Sigmoid colon (tissue), 7 donors: Measurements from ENCODE around the gene DIP2C. TPM values are rescaled to one million over a fixed set of nuclear protein-coding genes. Genes with fewer than 3 reads are reported as not detected.

ENCODE experiments used
- DNase-seq: peaks from one replicate; pipeline ENCODE4 v3.0.0-alpha.2; 2019
- H3K27ac ChIP-seq, 4 donors: fragments of 200-600 bp; sonication (generic); one replicate each; pipeline ENCODE4 v1.5.1; 2016 to 2019; ENCODE audit warnings: mild to moderate bottlenecking in 1 of 4
- H3K27me3 ChIP-seq, 3 donors: fragments of 200-600 bp; sonication (generic); one replicate each; pipeline ENCODE4 v1.5.1; 2019; ENCODE audit warnings: mild to moderate bottlenecking in 1 of 3
- H3K36me3 ChIP-seq, 4 donors: fragments of 200-600 bp; sonication (generic); one replicate each; pipeline ENCODE4 v1.5.1; 2016 to 2019
- H3K4me1 ChIP-seq, 4 donors: fragments of 200-600 bp; sonication (generic); one replicate each; pipeline ENCODE4 v1.5.1; 2017 to 2019
- H3K4me3 ChIP-seq, 4 donors: fragments of 200-600 bp; sonication (generic); one replicate each; pipeline ENCODE4 v1.5.1; 2017 to 2019; ENCODE audit warnings: mild to moderate bottlenecking in 2 of 4, moderate library complexity in 1 of 4
- H3K9me3 ChIP-seq, 4 donors: fragments of 200-600 bp in 3 of 4; sonication (generic) in 3 of 4; one replicate each; pipeline versions ENCODE4 v1.5.1 to v1.6.1; 2013 to 2019
- CTCF ChIP-seq, 4 experiments: fragments of 450-650 bp in 3 of 4; fragments of 200-600 bp in 1 of 4; IDR thresholded peaks; one replicate each; pipeline ENCODE4 v1.5.1; 2016 to 2019; ENCODE audit warnings: antibody characterized with exemption in 4 of 4, mild to moderate bottlenecking in 3 of 4, moderate library complexity in 2 of 4
- EP300 ChIP-seq, 4 donors: sonication (generic); formaldehyde crosslinking; IDR thresholded peaks; one replicate each; pipeline ENCODE4 v1.6.1; 2017; ENCODE audit warnings: antibody characterized with exemption in 4 of 4
- POLR2A ChIP-seq, 2 donors: fragments of 450-650 bp; IDR thresholded peaks; one replicate each; pipeline ENCODE4 v1.6.1; 2016; ENCODE audit warnings: antibody characterized with exemption in 2 of 2, mild to moderate bottlenecking in 2 of 2, moderate library complexity in 2 of 2
- POLR2AphosphoS5 ChIP-seq, 4 donors: sonication (generic); formaldehyde crosslinking; IDR thresholded peaks; one replicate each; pipeline ENCODE4 v1.6.1; 2017; ENCODE audit warnings: antibody characterized with exemption in 4 of 4
- WGBS, 2 donors: extraction: QIAGEN DNeasy Blood & Tissue Kit; methylation state at CpG; one replicate each; pipeline ENCODE4 v1.1.7; 2013; 5-methylcytosine and 5-hydroxymethylcytosine counted together
- intact Hi-C: fragments of 100-400 bp; cut with DNase I; formaldehyde crosslinking; loops from one replicate; pipeline ENCODE4 v1.15.1; 2023
- polyA plus RNA-seq, 3 donors: library from polyadenylated mRNA; stranded (reverse); fragments of 200-250 nt; gene quantifications; one replicate each; pipeline ENCODE4 v1.2.3, GENCODE V29; 2013
- total RNA-seq, 4 donors: library from RNA; depleted of rRNA; stranded (reverse); fragments of >200 nt; gene quantifications; one replicate each; pipeline ENCODE4 v1.1.0, GENCODE V29; 2016
- donor health status: healthy with polysubstance abuse.
- donor health status: Bipolar disorder and iron deficiency.
- donor health status: healthy.

DIP2C gene
- total and polyA plus RNA-seq, 7 donors = 1.8 to 67.9 (median 42.1) TPM

- Histone ChIP-seq H3K27ac (peak overlapping the region in 2 of 4 donors; percentile 42 to 60), H3K27me3 (no peaks in the 10 kb centered on the region), H3K4me1 (peaks cover 0 to 31% (median 19%) of the 10 kb centered on the region in 4 donors), H3K36me3 (no peaks in the 10 kb centered on the region), H3K4me3 (no peak overlapping the region), H3K9me3 (peaks cover 0 to 4% (median 0%) of the 10 kb centered on the region in 4 donors)
- intact Hi-C loops = no loop called here
- TF ChIP-seq CTCF (IDR thresholded peaks at IDR 0.05) (no peak), POLR2AphosphoS5 (IDR thresholded peaks at IDR 0.05) (no peak), POLR2A (IDR thresholded peaks at IDR 0.05) (no peak), EP300 (IDR thresholded peaks at IDR 0.05) (no peak)
- 62 to 83% methylated on average over 16 of the region's 16 CpGs for WGBS, 2 donors
- DNase-seq = peak; percentile 54
Measured at GRCh38 chr10:642186-642890, 47.1 kb downstream of the DIP2C start.

- H3K27ac ChIP-seq = peak overlapping the region in 2 of 4 donors; percentile 4 to 42
- TF ChIP-seq EP300 (IDR thresholded peaks at IDR 0.05) (no peak), POLR2A (IDR thresholded peaks at IDR 0.05) (no peak)
- peaks cover 0 to 27% (median 15%) of the 10 kb centered on the region in 4 donors for H3K4me1 ChIP-seq
Measured at GRCh38 chr10:641149-642010, 48.1 kb downstream of the DIP2C start.

GRCh38 chr10:640673-641045 lies 48.8 kb downstream of the DIP2C start:
- 92 to 93% methylated on average over 27 of the region's 27 CpGs for WGBS, 2 donors
- Histone ChIP-seq H3K27me3 (no peaks in the 10 kb centered on the region), H3K36me3 (no peaks in the 10 kb centered on the region), H3K4me3 (no peak overlapping the region), H3K27ac (no peak overlapping the region), H3K9me3 (peaks cover 0 to 4% (median 0%) of the 10 kb centered on the region in 4 donors), H3K4me1 (peaks cover 0 to 31% (median 21%) of the 10 kb centered on the region in 4 donors)
- no peak for TF ChIP-seq CTCF (IDR thresholded peaks at IDR 0.05)
- TF ChIP-seq POLR2A (IDR thresholded peaks at IDR 0.05) = no peak
- TF ChIP-seq POLR2AphosphoS5 (IDR thresholded peaks at IDR 0.05) = no peak
- no peak for TF ChIP-seq EP300 (IDR thresholded peaks at IDR 0.05)
- peak; percentile 54 for DNase-seq
- intact Hi-C loops = no loop called here

More at GRCh38 chr10:641149-642010, 48.1 kb downstream of the DIP2C start:
- Histone ChIP-seq H3K4me3 (no peak overlapping the region), H3K27me3 (no peaks in the 10 kb centered on the region), H3K9me3 (peaks cover 0 to 4% (median 0%) of the 10 kb centered on the region in 4 donors), H3K36me3 (no peaks in the 10 kb centered on the region)
- DNase-seq = peak; percentile 43
- intact Hi-C loops = no loop called here
- 92% methylated on average over 21 of the region's 21 CpGs for WGBS, 2 donors

- H3K4me1 ChIP-seq = peaks cover 0 to 37% (median 27%) of the 10 kb centered on the region in 4 donors
- no peak overlapping the region for H3K4me3 ChIP-seq
- intact Hi-C loops = no loop called here
- peak overlapping the region in 2 of 4 donors; percentile 13 to 40 for H3K27ac ChIP-seq
- H3K9me3 ChIP-seq = peaks cover 0 to 3% (median 0%) of the 10 kb centered on the region in 4 donors
- DNase-seq = peak; percentile 66
- H3K27me3 ChIP-seq = no peaks in the 10 kb centered on the region
- WGBS, 2 donors = 96 to 97% methylated on average over 64 of the region's 64 CpGs
- TF ChIP-seq POLR2A (IDR thresholded peaks at IDR 0.05) (no peak), CTCF (IDR thresholded peaks at IDR 0.05) (no peak), POLR2AphosphoS5 (IDR thresholded peaks at IDR 0.05) (no peak), EP300 (IDR thresholded peaks at IDR 0.05) (no peak)
- H3K36me3 ChIP-seq = no peaks in the 10 kb centered on the region
Measured at GRCh38 chr10:639751-640672, 49.5 kb downstream of the DIP2C start.
